PFSK-1 (cell line): Measurements from ENCODE around the gene PID1.

Source experiments
- FOXP2 ChIP-seq: optimal IDR thresholded peaks from 2 replicates; pipeline ENCODE3; 2011; ENCODE audit warnings: borderline replicate concordance, control low read depth, inconsistent platforms; ENCODE audit not compliant: insufficient read depth; ENCODE audit errors: extremely low read length, extremely low read depth
- POLR2AphosphoS5 ChIP-seq: IDR thresholded peaks from 2 replicates; pipeline ENCODE4 v1.6.1; 2012; ENCODE audit warnings: low read depth, mild to moderate bottlenecking, control low read depth, low read length, moderate library complexity
- SIN3A ChIP-seq: IDR thresholded peaks from 2 replicates; pipeline ENCODE4 v1.6.1; 2012; ENCODE audit warnings: mild to moderate bottlenecking, low read length, moderate library complexity, borderline replicate concordance; ENCODE audit not compliant: insufficient read depth
- TAF1 ChIP-seq: IDR thresholded peaks from 2 replicates; pipeline ENCODE4 v1.6.1; 2012; ENCODE audit warnings: low read length, control low read depth, borderline replicate concordance; ENCODE audit not compliant: insufficient read depth
- TF ChIP-seq, protein P1 (sequence below), 2 experiments: IDR thresholded peaks; 2 replicates each; pipeline versions ENCODE4 v1.6.1 to v1.8.0; 2011 to 2012; ENCODE audit warnings: low read depth in 2 of 2, low read length in 2 of 2, control low read depth in 1 of 2, inconsistent platforms in 1 of 2, mild to moderate bottlenecking in 1 of 2, moderate library complexity in 1 of 2; ENCODE audit not compliant: insufficient read depth in 1 of 2

Gene PID1

DNA sequence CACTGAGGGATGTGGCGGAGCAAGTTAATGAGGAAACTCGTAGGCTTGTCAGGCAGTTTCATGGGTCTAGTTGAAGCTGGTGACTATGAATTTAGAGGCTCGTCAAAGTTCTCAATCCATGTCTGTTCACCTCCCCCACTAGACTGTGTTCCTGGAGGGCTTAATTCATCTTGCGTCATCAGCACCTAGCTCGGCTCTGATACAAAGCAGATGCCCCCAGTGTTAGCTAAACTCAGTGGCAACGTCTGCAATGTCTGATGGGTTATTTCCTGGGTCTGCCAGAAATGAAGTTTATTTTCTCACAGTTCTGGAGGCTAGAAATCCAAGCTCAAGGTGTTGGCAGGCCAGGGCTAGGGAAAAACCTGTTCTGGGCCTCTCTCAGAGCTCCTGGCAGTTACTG lies 140.6 kb downstream of the PID1 start:
- TF ChIP-seq, protein P1, sequence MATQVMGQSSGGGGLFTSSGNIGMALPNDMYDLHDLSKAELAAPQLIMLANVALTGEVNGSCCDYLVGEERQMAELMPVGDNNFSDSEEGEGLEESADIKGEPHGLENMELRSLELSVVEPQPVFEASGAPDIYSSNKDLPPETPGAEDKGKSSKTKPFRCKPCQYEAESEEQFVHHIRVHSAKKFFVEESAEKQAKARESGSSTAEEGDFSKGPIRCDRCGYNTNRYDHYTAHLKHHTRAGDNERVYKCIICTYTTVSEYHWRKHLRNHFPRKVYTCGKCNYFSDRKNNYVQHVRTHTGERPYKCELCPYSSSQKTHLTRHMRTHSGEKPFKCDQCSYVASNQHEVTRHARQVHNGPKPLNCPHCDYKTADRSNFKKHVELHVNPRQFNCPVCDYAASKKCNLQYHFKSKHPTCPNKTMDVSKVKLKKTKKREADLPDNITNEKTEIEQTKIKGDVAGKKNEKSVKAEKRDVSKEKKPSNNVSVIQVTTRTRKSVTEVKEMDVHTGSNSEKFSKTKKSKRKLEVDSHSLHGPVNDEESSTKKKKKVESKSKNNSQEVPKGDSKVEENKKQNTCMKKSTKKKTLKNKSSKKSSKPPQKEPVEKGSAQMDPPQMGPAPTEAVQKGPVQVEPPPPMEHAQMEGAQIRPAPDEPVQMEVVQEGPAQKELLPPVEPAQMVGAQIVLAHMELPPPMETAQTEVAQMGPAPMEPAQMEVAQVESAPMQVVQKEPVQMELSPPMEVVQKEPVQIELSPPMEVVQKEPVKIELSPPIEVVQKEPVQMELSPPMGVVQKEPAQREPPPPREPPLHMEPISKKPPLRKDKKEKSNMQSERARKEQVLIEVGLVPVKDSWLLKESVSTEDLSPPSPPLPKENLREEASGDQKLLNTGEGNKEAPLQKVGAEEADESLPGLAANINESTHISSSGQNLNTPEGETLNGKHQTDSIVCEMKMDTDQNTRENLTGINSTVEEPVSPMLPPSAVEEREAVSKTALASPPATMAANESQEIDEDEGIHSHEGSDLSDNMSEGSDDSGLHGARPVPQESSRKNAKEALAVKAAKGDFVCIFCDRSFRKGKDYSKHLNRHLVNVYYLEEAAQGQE (IDR thresholded peaks at IDR 0.05; ENCODE audit: insufficient read depth in 1 of 2, low read depth in 2 of 2, low read length in 2 of 2): no peak

DNA sequence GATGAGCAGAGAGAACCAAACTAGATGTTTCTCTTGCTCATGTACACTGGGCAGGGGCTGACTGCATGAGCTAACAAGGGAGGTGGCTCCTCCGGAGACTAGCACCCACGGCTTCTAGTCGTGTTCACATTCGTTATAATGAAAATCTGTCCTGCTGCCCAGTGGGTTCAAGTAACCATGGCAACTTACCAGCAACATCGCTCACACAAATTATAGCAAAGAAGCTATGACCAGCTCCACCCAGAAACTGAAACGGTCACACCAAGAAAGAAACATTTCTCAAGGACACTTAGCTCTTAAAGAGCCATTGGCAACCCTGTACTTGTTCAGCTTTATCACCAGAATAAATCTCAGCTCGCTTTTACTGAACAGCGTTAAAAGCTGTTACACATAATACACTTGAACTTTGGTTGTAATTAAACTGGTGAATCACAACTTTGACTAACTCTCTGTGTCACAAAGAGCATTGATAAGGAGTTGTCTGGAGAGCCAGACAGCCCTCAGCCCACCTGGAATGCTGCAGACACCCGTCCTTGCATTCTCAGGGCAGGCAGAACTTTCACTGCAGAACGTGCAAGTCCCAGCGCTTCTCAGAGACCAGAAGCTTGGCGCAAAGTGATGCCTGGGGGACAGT lies 141.2 kb downstream of the PID1 start:
- TF ChIP-seq POLR2AphosphoS5: no peak
- no peak for TF ChIP-seq TAF1
- TF ChIP-seq SIN3A: no peak
- TF ChIP-seq, protein P1 (IDR thresholded peaks at IDR 0.05; ENCODE audit: insufficient read depth in 1 of 2, low read depth in 2 of 2, low read length in 2 of 2): no peak
- no peak for TF ChIP-seq FOXP2

DNA sequence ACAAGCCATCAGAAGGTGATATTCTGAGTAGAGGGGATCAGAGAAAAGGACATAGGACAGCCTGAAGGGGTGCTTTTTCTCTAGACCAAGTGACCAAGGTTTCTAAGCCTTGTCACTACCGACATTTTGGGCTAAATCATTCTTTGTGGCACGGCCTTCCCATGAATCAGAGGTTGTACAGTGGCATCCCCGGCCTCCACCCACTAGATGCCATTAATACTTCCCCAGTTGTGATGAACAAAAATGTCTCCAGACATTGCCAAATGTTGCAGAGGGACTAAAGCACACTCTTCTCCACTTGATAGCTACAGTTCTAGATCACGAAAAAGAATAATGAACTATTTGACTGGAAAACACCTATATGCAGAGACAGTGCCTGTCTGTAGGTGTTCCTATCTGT lies 143.6 kb downstream of the PID1 start:
- TF ChIP-seq, protein P1 (IDR thresholded peaks at IDR 0.05; ENCODE audit: insufficient read depth in 1 of 2, low read depth in 2 of 2, low read length in 2 of 2): no peak
- TF ChIP-seq FOXP2: no peak
- no peak for TF ChIP-seq SIN3A
- TF ChIP-seq POLR2AphosphoS5: no peak
- TF ChIP-seq TAF1: no peak

DNA sequence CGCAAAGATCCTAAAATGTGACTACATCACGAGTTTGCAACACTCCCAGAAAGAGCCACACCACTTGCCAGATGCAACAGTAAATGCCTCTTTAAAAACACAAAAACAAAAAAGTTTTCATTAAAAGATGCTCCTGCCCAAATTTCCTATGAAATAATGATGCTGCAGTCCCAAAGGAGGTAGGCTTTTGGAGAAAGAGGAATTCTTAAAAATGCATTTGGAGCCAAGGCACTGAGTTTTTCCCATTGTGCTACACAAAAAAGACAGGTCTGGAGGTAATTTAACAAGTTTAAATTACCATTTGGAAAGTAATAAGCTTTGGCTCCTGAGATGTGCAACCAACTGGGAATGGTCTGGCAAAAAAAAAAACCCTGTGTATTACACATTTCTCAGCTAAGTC lies 145.0 kb downstream of the PID1 start:
- no peak for TF ChIP-seq TAF1
- no peak for TF ChIP-seq FOXP2
- TF ChIP-seq, protein P1 (IDR thresholded peaks at IDR 0.05; ENCODE audit: insufficient read depth in 1 of 2, low read depth in 2 of 2, low read length in 2 of 2): no peak
- TF ChIP-seq SIN3A: no peak
- TF ChIP-seq POLR2AphosphoS5: no peak

DNA sequence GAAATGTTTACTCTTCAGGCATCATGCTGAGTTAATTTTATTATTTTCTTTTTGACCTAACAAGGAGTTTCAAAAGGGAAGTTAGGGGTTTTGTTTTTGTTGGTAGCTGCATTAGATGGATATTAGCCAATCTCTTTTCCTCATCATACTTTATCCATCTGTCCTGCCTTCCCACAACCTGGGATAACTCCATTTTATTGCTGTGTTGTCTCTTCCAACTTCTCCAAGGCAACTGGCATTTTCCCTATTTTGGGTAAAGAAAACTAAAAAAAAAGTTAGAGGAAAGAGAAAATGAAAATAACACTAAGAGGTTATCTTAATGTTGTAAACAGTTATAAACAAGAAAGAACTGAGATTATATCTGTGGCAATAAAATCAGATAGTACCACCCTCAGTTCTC lies 147.0 kb downstream of the PID1 start:
- TF ChIP-seq POLR2AphosphoS5 (no peak), TAF1 (no peak), SIN3A (no peak)
